IPS-18a (cell line): Measurements from ENCODE around the gene NCDN.

Source experiments
- H3K27ac ChIP-seq: one replicate; pipeline ENCODE4 v1.5.1; 2013; ENCODE audit warnings: low read length
- H3K27me3 ChIP-seq: one replicate; pipeline ENCODE4 v1.6.1; 2013; ENCODE audit warnings: mild to moderate bottlenecking, low read length; ENCODE audit not compliant: control insufficient read depth, insufficient read depth
- H3K36me3 ChIP-seq: one replicate; pipeline ENCODE4 v1.6.1; 2013; ENCODE audit warnings: low read depth, low read length; ENCODE audit not compliant: control insufficient read depth
- H3K4me1 ChIP-seq: one replicate; pipeline ENCODE4 v1.6.1; 2013; ENCODE audit warnings: low read depth, low read length; ENCODE audit not compliant: control insufficient read depth
- H3K4me3 ChIP-seq: one replicate; pipeline ENCODE4 v1.5.1; 2013; ENCODE audit warnings: low read length
- H3K9ac ChIP-seq: one replicate; pipeline ENCODE4 v1.6.1; 2013; ENCODE audit warnings: mild to moderate bottlenecking, low read length, moderate library complexity
- H3K9me3 ChIP-seq: one replicate; pipeline ENCODE4 v1.6.1; 2013; ENCODE audit warnings: low read depth, low read length; ENCODE audit not compliant: control insufficient read depth

NCDN gene

DNA sequence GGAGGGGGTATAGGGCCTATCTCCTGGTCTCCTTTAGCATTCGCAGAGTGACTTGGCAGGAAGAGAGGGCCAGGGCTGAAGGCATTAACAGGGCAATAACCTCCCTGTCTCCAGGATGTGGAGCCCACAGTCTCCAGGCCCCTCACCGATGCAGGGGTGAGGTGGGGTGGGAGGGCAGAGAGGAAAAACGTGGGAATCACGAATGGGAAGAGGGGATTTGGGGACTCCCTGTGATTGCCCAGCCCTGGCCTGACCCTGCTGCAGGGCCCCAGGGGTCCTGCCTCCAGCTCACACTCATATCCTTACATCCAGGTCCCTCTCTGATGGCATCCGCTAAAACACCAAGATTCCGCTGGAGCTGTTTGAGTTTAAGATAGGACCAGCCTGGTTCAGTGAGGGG, 30.1 kb downstream of the NCDN start:
- no peak overlapping the region for H3K4me3 ChIP-seq
- H3K4me1 ChIP-seq = no peaks in the 10 kb centered on the region
- no peak overlapping the region for H3K9ac ChIP-seq
- H3K27ac ChIP-seq = no peak overlapping the region
- H3K9me3 ChIP-seq = no peaks in the 10 kb centered on the region
- H3K36me3 ChIP-seq = no peaks in the 10 kb centered on the region
- no peaks in the 10 kb centered on the region for H3K27me3 ChIP-seq

DNA sequence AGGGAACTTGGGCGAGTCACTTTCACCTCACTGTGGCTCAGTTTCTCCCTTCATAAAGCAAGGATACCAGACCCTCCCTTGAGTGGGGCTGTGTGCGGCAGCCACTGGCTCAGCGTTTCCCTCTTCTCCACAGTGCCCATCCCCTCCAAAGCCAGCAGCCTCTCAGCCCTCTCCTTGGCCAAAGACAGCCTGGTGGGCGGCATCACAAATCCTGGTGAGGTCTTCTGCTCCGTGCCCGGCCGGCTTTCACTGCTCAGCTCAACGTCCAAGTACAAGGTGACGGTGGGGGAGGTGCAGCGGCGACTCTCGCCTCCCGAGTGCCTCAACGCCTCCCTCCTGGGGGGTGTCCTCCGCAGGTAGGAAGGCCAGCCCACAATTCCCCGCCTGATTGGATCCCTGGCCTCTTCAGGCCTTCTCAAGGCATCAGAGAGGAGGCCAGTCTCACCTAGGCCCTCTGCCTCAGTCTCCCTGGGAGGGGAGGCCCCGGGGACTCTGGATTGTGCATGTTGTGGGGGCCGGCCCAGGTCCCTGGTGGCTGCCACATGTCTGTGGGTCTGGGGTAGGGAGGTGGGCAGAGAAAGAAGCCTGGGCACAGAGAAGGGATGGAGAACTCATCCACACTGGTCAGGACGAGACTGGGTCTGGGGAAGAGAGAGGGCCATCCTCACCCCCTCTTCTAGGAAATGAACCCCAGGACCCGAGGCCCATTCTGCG, 30.8 kb downstream of the NCDN start:
- Histone ChIP-seq H3K27ac (no peak overlapping the region), H3K36me3 (no peaks in the 10 kb centered on the region), H3K9me3 (no peaks in the 10 kb centered on the region)

DNA sequence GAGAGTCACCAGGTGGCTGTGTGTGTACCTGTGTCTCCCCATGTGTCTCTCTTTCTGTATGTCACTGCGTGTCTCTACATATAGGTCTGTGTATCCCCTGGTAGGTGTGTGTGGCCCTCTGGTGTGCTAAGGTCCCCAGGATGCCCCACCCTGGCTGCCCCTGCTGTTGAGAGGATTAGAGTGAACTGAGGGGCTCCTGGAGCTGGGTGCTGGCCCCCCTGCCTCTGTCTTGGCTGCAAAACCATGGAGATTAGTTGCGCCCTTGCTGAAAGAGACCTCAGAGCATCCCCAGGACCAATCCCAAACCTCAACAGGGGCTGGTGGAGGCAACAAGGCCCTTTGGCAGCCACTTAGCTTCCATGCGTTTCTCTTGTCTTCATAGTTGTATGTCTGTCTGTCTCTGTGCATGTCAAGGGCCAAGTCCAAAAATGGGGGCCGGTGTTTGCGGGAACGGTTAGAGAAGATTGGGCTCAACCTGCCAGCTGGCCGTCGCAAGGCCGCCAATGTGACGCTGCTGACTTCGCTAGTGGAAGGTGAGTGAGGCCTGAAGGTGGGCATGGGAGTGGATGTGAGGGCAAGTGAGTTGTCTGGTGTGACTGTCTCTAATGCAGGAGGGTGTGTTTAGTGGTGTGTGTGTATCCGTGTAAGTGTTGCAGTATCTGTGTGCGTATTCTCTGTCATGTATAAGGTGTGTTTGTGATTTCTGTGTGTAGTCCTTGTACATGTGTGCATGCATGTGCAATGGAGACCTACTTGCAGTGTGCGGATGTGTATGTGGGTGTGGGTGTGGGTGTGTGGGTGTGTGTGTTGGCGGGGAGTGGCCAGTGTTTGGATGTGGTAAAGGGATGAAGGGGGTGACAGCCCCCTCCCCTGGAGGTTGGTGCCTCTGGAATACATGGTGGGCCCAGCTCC, 32.2 kb downstream of the NCDN start:
- H3K4me3 ChIP-seq = no peak overlapping the region
- H3K36me3 ChIP-seq = no peaks in the 10 kb centered on the region
- H3K9ac ChIP-seq = no peak overlapping the region
- H3K4me1 ChIP-seq = no peaks in the 10 kb centered on the region
- no peaks in the 10 kb centered on the region for H3K9me3 ChIP-seq
- H3K27ac ChIP-seq = no peak overlapping the region
- H3K27me3 ChIP-seq = no peaks in the 10 kb centered on the region

More for the DNA sequence above, 30.8 kb downstream of the NCDN start:
- Histone ChIP-seq H3K4me3 (no peak overlapping the region), H3K27me3 (no peaks in the 10 kb centered on the region), H3K4me1 (no peaks in the 10 kb centered on the region), H3K9ac (no peak overlapping the region)

DNA sequence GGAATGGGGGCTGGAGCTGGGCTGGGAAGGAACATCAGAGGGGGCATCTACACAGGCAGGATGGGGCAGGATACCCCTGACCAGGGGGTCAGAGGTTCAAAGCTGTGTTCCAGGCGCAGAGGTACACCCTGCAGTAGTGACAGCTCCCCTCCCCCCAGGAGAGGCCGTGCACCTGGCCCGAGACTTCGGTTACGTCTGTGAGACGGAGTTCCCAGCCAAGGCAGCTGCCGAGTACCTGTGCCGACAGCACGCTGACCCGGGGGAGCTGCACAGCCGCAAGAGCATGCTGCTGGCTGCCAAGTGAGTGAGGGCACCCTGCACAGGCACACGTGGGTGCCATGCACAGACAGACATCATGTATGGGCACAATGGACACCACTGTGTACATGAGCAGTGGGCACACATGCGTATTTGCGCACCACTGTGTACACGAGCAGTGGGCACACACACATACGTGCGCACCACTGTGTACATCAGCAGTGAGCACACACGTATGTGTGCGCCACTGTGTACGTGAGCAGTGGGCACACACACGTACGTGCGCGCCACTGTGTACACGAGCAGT, 33.0 kb downstream of the NCDN start:
- Histone ChIP-seq H3K27me3 (no peaks in the 10 kb centered on the region), H3K9ac (no peak overlapping the region), H3K4me3 (no peak overlapping the region), H3K4me1 (no peaks in the 10 kb centered on the region), H3K9me3 (no peaks in the 10 kb centered on the region), H3K27ac (no peak overlapping the region), H3K36me3 (no peaks in the 10 kb centered on the region)

DNA sequence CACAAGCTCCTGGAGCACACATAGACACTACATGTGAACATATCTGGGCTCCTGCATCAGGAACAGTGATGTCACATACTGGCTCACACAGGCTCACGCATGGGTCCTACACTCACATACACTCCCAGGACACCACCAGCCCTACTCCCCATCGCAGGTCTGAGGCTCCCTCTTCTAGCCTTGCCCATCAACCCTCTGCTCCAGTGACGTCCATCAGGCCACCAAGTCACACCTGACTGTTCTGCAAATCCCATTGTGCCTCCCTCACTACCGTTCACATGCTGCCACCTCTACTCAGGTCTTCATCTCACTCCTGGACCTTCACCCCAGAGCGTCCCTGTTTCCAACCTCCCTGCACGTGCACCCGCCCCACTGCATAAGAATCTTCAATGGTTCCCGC, 33.6 kb downstream of the NCDN start:
- no peak overlapping the region for H3K9ac ChIP-seq
- H3K27ac ChIP-seq = no peak overlapping the region
- no peak overlapping the region for H3K4me3 ChIP-seq
- H3K9me3 ChIP-seq = no peaks in the 10 kb centered on the region
- H3K4me1 ChIP-seq = no peaks in the 10 kb centered on the region
- no peaks in the 10 kb centered on the region for H3K36me3 ChIP-seq
- no peaks in the 10 kb centered on the region for H3K27me3 ChIP-seq

DNA sequence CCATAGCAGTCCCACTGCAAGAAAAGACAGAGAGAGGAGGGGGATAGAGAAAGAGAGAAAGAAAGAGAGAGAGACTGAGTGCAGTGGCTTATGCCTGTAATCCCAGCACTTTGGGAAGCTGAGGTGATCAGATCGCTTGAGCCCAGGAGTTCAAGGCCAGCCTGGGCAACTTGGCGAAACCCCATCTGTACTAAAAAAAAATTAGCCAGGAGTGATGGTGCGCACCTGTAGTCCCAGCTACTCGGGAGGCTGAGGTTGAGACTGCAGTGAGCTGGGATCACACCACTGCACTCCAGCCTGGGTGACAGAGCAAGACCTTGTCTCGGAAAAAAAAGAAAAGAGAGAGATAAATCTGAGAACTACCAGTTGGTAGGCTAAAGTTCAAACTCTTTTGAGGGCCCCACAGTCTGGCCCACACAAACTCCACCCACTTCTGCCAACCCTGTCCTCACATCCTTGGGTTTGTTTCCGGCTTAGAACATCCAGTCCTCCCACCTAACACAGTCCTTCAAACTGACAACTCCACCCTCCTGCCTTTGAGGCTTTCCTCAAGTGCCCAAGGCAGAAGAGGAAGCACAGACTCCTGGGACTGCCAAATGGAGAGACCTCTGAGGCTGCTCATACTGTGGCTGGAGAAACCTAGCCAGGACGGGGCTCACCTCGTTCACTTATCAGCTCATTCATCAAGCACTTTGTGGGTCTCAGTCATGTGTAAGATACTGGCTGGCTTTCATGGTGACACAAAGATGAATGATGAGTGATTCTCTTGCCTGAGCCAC, 35.6 kb downstream of the NCDN start:
- Histone ChIP-seq H3K4me3 (no peak overlapping the region), H3K27ac (no peak overlapping the region), H3K9me3 (no peaks in the 10 kb centered on the region), H3K9ac (no peak overlapping the region), H3K27me3 (no peaks in the 10 kb centered on the region), H3K36me3 (no peaks in the 10 kb centered on the region), H3K4me1 (no peaks in the 10 kb centered on the region)

DNA sequence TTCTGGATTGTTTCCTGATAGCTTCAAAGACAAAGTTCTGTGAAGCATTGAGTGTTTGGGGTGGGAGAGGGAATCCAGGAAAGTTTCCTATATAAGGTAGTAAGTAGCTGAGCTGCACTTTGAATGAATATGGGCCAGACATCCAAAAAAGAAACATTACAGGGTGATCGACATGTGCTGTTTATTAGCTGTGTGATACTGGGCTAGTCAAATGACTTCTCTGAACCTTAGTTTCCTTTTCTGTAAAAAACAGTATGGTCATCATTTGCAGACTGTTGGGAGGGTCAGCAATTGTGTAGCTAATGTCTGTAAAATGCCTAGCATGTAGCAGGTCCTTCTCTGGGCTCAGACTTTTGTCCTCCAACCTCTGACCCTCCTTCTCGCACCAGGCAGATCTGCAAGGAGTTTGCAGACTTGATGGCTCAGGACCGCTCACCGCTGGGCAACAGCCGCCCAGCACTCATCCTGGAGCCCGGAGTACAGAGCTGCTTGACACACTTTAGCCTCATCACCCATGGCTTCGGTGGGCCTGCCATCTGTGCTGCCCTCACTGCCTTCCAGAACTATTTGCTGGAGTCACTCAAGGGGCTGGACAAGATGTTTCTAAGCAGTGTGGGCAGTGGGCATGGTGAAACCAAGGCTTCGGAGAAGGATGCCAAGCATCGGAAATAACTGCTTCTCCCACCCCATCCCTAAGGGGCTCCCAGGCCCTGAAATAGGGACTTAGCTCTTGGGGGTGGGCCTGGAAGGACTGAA, 36.6 kb downstream of the NCDN start:
- H3K27me3 ChIP-seq = no peaks in the 10 kb centered on the region
- H3K27ac ChIP-seq = no peak overlapping the region
- no peaks in the 10 kb centered on the region for H3K36me3 ChIP-seq
- no peaks in the 10 kb centered on the region for H3K9me3 ChIP-seq
- no peaks in the 10 kb centered on the region for H3K4me1 ChIP-seq
- H3K4me3 ChIP-seq = no peak overlapping the region
- H3K9ac ChIP-seq = no peak overlapping the region

DNA sequence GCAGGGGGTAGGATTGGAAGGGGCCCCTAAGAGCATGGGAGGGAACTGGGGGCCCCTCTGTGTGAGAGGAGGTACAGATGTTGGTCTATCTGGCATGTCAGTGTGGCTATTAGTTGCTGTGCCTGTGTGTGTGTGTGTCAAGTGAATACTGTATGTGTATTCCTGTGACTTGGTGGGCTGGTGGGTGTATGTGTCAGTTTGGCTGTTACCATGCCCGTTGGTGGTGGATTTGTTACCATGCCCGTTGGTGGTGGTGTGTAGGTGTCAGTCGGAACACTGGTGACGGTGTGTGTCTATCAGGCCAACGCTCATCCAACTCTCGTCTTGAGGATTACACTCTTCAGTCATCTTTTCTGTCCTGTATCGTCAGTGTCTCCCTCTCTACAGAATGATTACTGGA, 38.1 kb downstream of the NCDN start:
- no peaks in the 10 kb centered on the region for H3K4me1 ChIP-seq
- H3K27me3 ChIP-seq = no peaks in the 10 kb centered on the region
- H3K4me3 ChIP-seq = no peak overlapping the region

DNA sequence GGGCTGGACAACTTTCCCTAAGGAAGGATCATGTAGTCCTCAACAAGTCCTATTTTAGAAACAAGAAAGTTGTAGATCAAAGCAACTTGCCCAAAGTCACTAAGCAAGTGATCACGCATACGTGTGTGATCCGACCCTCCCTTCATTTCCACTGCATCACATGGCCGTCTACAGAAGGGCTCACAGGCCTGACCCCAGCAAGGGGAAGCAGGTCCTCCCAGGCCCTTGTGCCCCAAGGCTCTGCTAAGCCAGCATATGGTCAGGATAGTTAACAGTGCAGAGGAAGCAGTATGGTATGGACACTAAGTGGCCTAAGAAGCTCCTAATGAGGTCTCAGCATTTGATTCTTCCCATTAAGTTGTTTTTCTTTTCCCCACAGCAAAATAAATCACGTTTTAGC, 40.3 kb downstream of the NCDN start:
- no peak overlapping the region for H3K27ac ChIP-seq
- peaks cover 21% of the 10 kb centered on the region for H3K36me3 ChIP-seq
- H3K9me3 ChIP-seq = no peaks in the 10 kb centered on the region
- H3K4me1 ChIP-seq = no peaks in the 10 kb centered on the region
- no peak overlapping the region for H3K9ac ChIP-seq
- no peak overlapping the region for H3K4me3 ChIP-seq
- no peaks in the 10 kb centered on the region for H3K27me3 ChIP-seq

More for the DNA sequence above, 38.1 kb downstream of the NCDN start:
- Histone ChIP-seq H3K36me3 (peaks cover 7% of the 10 kb centered on the region), H3K9ac (no peak overlapping the region), H3K27ac (no peak overlapping the region), H3K9me3 (no peaks in the 10 kb centered on the region)

DNA sequence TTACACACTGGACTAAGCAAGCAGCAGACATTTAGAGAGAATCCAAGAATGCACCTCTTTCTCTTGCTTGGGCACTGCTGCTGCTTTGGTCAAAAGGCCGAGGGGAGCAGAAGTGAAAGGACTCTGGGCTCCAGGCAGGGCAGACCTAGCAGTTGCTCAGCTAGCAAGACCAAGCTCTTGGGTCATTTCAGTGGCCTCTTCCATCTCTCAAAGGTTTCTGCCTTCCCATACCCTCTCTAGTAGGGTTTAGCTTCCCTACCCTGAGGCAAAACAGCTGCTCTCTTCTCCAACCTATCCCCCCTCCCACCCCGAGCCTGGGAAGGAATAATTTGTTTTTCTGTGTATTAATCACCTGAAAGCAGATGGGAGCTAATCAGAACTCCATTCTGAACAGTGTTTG, 41.3 kb downstream of the NCDN start:
- H3K9ac ChIP-seq = no peak overlapping the region
- no peak overlapping the region for H3K27ac ChIP-seq
- no peak overlapping the region for H3K4me3 ChIP-seq
- H3K9me3 ChIP-seq = no peaks in the 10 kb centered on the region
- no peaks in the 10 kb centered on the region for H3K27me3 ChIP-seq
- no peaks in the 10 kb centered on the region for H3K4me1 ChIP-seq
- peaks cover 31% of the 10 kb centered on the region for H3K36me3 ChIP-seq

DNA sequence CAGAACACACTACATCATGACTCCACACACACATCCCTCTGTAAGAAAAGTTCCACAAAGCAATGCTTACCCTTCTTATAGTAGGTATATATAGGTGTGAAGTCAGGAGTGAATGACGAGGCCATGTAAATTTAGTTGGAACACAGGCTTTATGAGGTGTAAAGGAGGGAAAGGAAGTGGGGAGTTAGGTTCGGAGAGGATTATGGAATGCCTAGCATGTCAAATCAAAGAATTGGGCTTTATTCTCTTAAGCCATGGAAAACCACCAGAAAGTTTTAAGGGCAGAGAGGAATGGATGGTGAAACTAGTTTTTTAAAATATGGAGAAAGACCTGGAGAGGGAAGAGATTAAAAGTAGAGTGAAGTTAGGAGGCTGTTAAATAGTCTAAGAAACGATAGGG, 41.8 kb downstream of the NCDN start:
- Histone ChIP-seq H3K4me1 (no peaks in the 10 kb centered on the region), H3K9ac (no peak overlapping the region), H3K4me3 (no peak overlapping the region), H3K27me3 (no peaks in the 10 kb centered on the region), H3K36me3 (peaks cover 35% of the 10 kb centered on the region), H3K27ac (no peak overlapping the region), H3K9me3 (no peaks in the 10 kb centered on the region)
